Non-pigmented ciliary epithelial cell (primary cell): ENCODE results near the gene PLS3.
"Not testable (repeated sequence)": the region's sequence is repeated elsewhere in the genome, so short reads cannot be mapped to it uniquely, and the experiment has no call there.

Source experiments
- DNase-seq: peaks from one replicate; pipeline ENCODE4 v3.0.0-alpha.2; 2010; ENCODE audit warnings: low read depth

PLS3 gene, protein sequence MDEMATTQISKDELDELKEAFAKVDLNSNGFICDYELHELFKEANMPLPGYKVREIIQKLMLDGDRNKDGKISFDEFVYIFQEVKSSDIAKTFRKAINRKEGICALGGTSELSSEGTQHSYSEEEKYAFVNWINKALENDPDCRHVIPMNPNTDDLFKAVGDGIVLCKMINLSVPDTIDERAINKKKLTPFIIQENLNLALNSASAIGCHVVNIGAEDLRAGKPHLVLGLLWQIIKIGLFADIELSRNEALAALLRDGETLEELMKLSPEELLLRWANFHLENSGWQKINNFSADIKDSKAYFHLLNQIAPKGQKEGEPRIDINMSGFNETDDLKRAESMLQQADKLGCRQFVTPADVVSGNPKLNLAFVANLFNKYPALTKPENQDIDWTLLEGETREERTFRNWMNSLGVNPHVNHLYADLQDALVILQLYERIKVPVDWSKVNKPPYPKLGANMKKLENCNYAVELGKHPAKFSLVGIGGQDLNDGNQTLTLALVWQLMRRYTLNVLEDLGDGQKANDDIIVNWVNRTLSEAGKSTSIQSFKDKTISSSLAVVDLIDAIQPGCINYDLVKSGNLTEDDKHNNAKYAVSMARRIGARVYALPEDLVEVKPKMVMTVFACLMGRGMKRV

DNA sequence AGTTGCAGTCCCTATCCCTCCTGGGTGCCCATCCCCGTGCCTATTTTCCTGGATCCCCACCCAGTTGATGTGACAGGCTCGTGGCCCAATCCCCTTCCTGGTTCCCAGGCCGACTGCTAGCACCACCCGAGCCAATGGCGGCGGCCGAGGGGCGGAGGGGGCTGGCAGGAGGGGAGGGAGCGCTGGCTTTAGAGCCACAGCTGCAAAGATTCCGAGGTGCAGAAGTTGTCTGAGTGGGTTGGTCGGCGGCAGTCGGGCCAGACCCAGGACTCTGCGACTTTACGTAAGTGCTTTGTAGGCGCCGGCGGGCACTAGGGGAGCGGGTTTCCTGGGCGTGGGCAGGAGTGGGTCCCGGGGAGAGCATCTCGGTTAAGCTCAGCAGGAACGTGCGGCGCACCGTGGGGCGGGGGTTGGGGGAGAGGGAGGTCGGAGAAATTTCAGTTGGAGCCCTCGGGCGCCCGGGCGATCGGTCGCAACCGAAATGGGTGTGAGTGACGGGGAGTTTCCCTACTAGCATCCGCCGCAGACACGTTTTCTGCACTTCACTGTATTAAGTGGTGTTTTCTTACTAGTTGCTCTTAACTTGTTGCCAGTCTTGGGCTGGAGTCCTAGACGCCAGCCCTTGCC is at the start of gene PLS3:
TSS of gene PLS3 (plus strand) at position 197 of the 627 bp plus-strand sequence. CDS start 49,077 bp downstream, outside the sequence.
- DNase-seq = no peak

DNA sequence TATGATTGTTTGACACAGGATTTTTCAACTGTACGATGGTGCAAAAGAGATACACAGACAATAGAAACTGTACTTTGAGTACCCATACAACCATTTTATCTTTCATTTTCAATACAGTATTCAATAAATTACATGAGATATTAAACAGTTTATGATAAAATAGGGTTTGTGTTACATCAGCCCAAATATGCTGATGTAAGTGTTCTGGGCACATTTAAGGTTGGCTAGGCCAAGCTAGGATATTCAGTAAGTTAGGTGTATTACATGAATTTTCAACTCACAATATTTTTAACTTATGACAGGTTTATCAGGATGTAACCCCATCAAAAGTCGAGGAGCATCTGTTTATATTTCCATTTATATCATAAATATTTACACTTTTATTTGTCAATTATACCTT is 42.9 kb upstream of the PLS3 start:
- no peak for DNase-seq

DNA sequence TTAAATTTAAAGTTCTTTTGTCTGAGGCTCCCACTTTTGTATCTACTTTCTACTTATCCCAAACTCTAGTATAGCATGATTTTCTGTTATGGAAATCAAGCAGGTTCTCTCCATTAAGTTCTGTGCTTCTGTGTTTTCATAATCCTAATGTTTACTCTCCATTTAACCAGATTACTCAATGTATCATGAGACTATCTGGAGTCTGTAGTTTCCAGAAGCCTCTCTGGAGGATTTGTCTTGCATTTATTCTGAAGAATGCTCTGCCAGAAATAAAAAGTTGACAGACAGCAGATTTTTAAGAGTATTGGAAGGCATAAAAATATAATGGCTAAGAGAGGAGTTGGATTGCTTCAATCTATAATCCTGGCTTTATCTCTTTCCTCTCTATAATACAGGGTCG is 39.2 kb upstream of the PLS3 start:
- DNase-seq = no peak

DNA sequence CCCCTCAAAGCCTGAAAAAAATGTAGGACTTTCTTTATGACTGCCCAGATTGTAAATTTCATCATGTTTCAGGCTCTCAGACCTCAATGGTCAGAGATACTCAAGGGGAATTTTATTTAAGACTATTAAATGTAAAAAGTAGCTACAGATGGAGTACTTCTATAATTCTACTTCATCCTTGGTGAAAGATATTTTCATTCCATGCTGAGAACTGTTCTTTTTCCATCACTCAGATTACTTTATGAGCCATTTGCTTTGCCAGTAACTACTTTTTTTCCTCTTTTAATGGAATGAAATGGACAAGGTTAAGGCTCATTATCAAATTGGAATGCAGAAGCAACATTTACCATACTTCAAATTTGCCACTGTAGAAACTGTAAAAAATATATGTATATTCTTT is 38.0 kb upstream of the PLS3 start:
- no peak for DNase-seq

DNA sequence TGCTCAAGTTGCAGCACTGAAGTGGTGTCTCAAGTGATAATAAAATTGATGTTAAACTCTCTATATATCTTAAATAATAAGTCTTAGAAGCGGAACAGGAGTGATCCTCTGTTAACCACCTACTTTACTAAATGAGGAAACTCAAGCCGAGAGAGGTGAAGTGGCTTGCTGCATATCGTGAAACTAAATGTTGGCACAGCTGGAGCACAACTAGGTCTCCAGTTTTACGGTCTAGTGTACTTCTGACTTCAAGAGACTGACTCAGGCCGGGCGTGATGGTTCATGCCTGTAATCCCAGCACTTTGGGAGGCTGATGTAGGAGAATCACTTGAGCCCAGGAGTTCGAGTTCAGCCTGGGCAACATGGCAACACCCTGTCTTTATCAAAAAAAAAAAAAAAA is 35.5 kb upstream of the PLS3 start:
- no peak for DNase-seq

DNA sequence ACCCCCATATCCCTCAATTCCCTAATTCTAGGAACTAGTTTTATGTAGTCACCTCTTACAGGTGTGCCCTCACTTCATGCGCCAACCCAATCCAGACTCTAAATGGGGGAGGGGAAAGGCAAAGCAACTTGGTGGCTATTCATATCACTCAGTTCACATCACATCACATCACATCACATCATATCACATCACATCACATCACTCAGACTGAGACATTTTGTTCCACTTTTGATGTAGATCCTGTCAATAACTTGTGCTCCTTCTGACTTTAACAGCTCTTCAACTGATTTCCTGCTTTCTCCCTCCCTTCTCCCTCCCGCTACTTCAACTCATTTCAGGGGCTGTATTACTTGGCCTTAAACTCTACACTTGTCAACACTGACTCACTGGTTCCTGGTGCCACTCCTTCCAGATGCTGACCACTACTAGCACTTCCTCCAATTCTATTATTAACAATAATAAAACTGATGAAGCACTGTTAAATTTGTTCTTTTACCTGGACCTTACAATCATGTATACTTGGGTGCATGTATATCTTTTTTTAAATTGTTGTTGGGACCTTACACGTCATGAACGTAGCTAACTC is 29.1 kb upstream of the PLS3 start:
- no peak for DNase-seq

DNA sequence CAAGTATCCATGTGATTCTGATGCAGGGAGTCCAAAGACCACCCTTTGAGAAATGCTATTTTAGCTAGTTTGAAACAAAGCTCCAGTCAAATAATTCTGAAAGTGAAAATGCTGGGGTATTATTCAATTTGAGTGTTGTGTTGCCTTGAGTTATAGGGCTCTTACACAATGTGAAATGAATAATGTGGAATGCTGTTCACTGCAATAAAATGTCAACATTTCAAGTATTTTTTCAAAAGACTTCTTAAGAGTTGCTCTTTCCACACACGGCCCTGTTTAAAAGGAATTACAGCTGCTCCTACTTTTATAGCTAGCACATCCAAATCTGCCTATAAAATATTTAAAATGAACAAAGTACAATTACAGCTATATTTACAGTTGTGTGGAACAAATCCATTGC is 27.5 kb upstream of the PLS3 start:
- DNase-seq = no peak

DNA sequence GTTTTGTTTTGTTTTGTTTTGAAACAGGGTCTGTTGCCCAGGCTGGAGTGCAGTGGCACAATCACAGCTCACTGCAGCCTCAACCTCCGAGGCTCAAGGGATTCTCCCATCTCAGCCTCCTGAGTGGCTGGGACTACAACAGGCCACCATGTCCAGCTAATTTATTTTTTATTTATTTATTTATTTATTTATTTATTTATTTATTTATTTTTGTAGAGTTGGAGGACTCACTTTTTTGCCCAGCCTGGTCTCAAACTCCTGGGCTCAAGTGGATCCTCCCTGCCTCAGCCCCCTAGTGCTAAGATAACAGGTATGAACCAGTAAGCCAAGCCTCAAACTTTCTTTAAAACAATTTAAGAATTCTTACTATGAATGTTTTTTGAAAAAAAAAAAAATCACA is 26.6 kb upstream of the PLS3 start:
- DNase-seq = no peak

DNA sequence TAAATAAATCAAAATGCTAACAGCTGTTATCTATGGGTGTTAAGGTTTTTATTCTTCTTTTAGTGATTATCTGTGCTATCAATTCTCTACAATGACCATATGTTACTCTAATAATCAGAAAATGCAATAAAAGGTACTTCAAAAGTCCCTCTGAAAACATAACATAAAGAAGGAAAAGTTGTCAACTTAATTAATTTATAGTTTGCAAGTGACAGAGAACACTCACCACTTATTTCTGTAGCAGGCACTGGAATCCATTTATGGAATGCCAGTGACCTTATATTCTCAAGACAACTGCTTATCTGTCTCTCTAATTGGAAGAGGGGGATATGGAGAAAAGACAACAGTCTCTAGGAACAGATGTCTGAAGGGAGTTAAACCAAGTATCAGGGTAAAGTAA is 25.6 kb upstream of the PLS3 start:
- DNase-seq = no peak

DNA sequence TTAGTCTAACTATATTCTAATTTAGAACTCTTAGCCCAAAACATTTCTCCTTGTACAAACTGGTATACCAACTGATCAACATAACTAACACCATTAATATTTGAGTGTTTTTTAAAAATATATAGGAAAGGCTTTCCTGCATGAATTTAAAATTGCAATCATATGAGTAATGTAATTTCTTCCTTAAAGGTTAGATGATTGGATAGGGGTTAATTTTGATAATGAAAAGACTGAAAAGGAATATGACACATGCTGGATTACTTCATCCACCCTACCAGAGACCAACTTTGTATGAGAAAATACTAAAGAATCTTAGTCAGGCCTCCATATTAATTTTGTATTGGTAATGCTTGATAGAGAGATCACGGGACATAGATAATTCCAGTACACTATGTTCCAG is 25.1 kb upstream of the PLS3 start:
- no peak for DNase-seq

DNA sequence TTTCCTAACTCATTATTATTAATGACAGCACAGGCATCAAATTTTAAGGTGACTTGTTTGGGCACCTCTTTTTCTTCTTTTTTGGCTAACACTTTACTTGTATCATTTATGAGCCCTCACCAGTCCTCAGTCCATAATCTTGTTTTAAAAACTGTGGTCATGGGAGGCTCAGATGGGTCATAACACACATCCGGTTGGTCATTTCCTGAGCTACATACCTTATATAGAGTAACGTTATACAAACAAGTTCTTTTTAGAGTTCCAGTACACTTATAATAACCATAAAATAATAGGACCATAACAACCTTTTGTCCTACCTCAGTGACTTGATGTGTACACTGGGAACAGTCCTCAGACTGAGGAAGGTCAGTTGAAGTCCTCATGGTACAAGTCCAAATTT is 21.1 kb upstream of the PLS3 start:
- DNase-seq = no peak

DNA sequence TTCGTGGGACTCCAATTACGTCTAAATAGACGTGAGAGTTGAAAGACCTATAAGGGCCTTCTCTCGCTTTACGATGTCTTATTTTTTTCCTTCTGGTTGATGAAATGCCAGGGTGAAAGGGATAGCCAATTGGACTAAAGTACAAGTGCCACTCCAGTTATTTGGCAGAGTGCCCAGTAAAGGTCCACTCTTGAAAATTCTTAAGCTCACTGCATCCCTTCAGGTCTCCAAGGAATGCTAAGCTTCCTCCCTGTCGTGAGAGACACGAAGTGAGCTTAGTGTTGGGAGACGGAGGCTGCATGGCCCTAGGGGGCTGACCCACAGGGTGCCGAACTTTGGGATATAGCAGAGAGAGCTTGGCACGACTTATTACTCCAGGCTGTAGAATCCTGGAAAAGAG is 19.9 kb upstream of the PLS3 start:
- not testable (repeated sequence) for DNase-seq

DNA sequence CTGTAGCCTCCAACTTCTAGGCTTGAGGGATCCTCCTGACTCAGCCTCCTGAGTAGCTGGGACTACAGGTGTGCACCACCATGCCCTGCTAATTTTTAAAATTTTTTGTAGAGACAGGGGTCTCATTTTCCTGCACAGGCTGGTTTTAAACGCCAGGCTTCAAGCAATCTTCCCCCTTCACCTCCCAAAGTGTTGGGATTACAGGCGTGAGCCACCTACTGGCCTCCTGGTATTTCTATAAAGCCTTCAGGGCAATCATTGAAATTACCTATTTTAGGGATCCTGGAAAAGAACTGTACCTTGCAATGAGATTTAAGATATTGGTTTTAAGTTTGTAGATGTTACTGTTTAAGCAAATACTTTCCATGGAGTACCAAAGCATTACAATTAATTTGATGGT is 13.5 kb upstream of the PLS3 start:
- no peak for DNase-seq

DNA sequence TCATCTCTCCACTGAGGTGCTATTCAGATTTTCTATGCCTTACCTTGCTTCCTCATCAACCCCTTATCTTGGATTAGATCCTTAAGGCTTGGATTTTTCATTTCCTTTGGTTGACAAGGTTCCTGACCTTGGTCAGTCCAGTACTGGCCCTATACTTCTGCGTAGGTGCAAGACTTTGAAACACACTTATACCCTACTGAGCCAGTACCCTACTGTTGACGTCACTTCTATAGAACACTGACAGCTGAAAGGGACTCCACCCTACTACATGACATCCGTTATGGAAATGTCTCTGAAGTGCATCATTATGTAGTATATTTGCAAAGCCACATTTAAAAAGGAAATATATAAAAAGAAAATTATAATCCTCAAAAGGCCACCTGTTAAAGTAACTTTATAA is 12.0 kb upstream of the PLS3 start:
- DNase-seq = no peak

DNA sequence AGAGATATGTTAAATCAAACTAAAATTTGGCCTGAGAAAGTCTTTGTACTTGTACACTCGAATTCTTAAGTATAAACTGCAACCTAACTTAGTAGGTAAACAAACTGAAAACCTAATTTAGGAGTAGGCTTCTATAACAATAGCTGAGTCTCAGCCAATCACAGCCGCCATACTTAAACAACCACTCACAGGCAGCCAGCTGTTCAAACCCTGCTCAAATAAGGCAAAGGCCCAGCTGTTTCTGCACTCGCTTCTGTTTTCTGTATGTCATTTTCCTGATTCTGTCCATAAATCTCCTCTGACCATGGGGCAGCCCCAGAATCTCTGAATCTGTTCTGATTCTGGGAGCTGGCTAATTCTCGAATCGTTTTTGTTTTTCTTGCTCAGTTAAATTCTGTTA is 7.8 kb upstream of the PLS3 start:
- no peak for DNase-seq

DNA sequence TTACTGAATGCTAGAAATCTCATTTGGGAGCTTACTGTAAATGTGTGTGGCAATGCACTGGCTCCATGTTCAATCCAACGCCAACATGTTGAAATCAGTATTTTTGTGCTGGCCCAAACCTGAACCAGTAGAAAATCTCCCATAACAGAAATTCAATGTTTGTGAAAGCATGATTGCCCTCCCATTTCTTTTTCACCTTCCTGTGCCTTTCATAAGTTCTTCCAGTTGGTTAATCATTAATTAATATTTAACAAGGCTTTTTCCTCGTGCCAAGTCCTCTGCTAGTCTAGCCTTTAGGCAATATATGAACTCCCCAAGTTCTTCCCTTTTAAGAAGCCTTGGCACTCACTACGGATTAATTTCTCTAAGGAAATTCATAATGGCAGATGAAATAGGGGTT is 1.3 kb upstream of the PLS3 start:
- no peak for DNase-seq

DNA sequence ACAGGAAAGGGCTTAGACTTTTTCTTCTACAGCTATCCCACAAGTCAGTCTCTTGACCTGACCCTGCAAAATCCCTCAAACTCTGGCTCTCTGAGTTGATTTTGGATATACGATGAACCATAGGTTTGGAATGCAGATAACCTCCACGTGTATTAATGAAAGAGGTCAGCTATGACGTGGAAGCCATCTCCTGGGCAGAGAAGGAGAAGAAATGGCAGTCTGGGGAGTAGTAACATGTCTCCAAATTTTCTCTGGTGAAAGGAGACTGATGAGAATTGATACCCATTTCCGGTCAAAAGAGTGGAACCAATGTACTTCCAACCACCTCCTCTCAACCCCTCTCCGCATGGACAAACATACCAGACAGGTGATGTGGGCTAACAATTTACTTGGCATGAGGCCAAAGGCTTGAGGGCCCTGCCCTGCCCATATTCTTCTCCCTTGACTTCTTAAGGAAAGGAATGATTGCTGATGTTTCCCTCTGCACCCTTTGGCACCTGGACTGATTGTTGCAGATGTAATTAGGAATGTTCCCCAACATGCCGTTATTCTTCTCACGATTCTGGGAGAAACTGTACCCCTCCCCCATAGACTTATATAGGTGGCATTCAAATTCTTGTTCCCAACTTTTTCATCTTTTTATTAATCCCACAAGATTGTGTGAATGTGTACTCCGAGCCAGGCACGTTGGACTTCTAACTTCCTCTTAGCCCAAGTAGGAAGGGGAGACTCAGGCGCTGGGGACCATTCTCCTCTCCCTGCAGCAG is 580 bp upstream of the PLS3 start:
- DNase-seq = no peak

DNA sequence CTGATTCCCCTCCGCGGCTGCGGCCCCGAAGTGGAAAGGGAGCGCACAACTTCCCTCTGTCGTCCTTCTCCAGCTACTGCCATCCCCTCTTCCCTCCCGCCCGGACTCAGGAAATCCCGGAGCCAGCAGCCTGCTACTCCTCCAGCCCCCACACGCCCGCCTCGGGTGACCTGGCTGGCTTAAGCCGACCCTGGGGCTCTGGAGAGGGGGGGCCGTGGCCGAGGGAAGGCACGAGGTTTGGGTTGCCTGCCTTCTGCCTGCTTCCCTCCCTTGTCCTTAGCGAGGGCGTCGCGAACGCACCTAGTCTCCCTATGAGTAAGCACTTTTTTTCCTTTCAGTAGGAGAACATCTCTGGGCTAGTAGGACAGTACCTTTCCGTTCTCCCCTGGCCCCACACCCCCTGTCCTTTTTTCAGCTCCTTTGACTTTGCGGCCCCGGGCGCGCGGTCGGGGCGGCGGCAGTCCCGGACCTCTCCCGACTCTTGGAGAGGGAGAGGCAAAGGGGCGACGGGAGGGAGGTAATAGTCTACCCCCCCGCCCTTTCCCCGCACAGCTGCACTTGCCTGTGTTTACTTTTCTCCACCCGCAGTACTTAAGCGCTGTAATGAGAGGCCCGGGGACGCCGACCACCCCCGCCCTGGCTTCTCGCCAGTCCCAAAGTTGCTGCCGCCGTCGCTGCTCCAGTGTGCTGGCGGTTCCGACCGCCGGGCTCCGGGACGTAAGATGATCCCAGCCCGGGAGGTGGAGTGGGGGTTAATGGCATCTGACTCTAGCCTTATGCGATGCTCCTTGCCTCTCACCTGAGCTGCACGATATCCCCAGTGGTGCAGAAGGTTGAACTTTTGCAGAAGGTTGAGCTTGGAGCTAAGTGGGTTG is 868 bp downstream of the PLS3 start:
- no peak for DNase-seq

DNA sequence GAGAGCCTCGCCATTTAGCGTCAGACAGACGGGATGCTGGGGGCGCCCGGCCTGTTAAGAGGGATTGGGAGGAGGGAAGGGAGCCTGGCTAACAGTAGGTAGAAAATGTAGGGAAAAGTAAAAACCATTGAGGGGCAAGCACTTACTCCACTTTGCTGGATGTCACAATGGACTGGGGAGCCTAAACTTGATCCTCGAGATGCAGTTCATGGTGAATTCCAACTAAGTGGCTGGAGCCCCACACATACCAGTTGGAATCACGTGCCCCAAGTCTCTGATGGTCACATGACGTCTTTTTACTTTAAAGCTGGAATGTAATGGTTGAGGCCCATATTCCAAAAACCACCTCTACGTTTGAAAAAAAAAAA is 1.5 kb downstream of the PLS3 start:
- no peak for DNase-seq

DNA sequence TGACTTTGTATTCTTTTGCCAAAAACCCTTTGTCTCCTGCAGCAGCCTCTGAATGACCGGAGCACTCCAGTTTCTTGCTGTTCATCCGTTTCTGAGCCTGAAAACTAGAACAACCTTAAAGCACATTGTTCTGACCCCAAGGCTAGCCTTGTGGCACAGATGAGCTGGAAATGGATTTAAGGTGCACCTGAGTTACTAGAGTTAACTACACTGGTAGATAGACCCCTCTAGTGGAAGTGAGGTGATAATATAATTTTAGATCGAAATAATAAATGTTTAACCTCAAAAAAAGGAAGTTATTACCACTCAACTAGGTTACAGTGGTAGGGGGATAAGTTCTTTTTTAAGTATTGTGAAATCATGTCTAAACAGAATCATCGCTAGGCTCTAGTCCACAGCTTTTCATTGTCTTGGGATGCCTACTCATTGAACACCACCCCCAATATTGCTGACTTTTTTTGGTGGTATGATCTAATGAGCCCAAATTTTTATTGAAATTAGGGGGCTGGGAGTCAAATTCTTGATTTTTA is 2.7 kb downstream of the PLS3 start:
- no peak for DNase-seq

DNA sequence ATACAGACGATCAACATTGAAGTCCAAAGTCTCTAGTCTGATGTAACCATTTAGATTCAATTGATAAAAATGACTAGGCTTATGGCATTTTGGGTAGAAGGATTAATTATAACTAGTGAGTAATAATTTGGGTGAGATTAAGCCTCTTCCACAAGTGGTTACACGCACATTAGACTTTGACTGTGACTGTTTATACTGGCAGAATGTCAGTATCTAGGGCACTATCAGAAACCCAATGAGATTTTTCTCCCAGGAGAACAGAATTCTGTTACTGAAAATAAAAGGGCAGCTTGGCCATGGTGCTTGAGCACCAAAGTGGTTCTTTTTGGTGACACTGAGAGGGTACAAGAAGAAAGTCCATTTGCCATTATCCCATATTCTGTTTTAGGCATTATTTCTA is 3.3 kb downstream of the PLS3 start:
- DNase-seq = no peak
